ENCODE measurements around the gene PCOLCE2.

Gene PCOLCE2

DNA sequence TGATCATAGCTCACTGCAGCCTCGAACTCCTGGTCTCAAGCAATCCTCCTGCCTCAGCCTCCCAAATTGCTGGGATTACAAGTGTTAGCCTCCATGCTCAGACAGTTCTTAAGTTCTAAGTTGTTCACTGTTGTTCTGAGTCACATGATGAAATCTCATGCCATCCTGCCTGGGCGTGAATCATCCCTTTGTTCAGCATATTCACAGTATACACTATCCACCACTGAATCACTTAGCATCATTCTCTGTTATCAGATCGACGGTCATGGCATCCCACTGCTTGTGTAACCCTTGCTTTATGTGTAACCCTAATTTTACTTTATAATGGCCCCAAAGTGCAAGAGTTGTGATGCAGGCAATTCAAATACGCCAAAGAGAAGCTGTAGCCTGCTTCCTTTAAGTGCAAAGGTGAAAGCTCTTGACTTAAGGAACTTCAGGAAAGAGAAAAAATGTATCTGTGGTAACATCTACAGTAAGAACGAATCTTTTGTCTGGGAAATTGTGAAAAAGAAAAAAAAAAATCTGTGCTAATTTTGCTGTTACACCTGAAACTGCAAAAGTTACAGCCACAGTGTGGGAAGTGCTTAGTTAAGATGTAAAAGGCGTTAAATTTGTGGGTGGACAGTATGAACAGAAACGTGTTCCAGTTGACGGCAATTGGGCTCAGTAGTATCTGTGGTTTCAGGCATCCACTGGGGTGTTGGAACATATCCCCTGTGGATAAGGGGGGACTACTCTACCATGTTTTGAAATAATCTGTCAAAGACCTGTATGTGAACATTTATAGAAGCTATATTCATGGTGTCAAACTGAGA is 80.6 kb downstream of the PCOLCE2 start:
- no peak for DNase-seq

DNA sequence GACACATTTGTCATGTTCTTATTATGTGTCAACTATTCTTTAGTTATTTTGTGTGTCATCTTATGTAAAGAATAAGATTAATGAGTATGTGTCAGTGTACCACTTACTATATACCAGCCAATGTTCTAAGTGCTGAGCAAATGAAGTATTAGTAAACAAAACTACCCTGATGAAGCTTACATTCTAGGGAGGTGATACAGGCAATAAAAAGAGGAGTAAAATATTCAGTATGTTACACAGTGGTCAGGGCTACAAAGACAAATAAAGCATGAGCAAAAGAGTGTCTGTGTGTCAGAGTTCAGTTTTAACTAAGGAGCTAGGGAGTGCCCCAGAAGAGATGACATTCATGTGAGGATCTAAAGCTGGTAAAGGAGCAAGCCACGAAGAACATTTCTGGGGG is 86.0 kb downstream of the PCOLCE2 start:
- DNase-seq: no peak

DNA sequence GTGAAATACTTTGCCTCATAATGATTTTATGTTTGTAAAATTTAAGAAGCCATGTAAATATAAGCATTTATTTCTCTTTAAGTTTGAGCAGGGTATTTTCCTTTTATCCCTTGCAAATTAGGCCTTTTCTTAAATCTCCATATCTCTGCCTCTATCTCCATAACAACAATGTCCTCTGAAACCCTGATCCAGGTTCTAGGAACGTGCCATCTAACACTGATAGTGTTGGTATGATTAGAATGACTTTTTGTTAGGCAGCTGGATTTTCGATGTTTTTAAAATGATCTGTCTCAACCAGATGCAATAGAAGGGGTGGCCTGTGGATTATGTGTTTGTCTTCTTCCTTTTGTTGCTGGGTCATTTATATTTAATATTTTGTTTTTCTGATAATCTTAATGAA is 87.1 kb downstream of the PCOLCE2 start:
- DNase-seq: no peak

DNA sequence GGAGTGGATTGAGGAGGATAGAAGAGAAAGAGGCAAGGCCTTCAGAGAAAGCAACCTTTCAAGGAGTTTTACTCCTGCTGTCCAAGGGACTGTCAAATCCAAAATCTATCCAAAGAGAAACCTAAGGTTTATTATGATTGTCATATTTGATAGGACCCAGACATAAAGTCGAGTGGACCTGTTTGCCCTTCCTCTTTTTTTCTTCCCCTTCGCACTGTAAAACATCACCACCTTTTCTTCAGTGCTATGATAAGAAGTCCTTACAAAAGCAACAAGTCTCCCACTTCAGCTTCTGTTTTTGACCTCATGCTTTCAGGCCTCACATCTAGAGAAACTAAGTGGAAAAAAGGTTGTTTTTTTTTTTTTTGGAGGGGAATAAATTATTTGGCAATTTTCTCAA is 92.1 kb downstream of the PCOLCE2 start:
- DNase-seq: no peak

DNA sequence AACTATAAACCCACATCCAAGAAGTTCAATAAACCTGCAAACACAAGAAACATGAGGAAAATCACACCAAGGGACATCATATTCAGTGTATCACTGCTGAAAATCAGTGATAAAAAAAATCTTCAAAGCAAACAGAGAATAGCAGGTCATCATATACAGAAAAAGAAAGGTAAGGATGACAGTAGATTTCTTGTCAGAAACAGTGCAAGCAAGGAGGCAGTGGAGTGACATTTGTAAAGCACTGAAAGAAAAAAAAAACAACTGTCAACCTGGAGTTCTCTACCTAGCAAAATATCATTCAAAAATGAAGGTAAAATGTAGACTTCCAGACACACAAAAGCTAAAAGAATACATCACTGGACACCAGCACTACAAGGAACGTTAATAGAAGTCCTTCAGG is 93.6 kb downstream of the PCOLCE2 start:
- DNase-seq: no peak

DNA sequence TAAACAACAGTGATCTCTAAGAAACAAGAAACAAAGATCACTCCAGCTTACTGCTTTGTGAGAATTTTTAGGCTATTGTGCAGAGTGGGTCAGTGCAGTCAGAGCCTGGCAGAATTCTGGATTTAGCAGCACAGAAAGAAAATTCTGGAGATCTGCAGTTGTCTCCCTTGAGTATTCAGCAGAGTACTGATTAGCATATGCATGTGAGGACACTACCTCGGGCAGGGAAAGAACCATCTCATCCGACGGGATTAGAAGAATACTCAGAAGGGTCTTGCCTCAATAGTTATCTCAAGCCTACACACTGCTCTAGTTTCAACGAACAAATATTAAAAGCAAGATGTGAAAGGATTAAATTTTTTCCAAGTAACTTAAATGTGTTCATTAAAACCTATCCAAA is 94.4 kb downstream of the PCOLCE2 start:
- DNase-seq: no peak

DNA sequence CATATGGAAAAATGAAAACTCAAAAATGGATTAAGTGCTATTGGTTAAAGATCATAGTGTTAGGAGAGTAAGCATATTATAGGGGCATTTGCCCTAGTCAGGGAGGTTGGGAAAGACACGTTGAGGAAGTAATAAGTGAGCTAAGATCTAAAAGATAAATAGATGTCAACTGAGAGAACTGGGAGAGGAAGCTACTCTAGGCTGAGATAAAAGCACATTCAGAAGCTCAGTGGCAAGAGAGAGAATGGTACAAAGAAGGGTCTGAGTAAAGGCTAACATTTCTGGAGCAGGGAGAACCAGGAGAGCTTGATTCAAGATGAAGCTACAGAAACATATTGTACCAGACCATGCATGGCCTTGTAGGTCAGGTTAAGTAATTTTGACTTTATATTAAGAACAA is 101.2 kb downstream of the PCOLCE2 start:
- no peak for DNase-seq

DNA sequence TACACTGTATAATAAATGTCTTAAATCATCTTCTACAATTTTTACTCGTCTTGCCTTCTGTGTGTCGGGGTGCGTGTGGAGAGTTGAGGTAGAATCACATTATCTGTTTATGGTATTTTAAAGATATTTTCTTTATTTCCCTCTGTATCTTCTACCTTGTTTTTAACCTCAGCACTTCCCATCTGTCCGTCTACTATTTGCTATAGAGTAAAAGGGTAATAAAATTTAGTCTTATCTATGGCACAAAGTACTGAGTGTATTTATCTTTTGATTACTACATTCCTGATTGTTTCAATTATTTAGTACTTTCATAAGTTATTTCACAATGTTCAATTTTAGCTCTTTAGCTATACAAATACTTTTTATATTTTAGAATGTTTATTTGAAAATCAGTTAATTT is 102.9 kb downstream of the PCOLCE2 start:
- no peak for DNase-seq

DNA sequence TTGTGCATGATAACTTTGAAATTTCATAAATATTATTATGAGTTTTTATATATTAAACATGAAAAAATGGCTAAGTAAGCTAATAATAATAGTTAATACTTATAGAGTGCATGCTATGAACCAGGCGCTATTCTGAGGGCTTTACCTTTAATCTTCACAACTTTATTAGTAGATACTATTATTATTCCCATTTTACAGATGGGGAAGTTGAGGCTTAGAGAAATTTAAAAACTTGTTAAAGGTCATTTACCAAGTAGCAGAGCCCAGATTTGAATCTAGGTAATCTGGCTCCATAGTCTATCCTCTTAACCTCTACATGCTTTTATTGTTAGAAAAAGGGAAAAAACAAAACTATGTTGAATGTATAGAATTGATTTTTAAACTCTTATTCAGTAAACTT is 104.7 kb downstream of the PCOLCE2 start:
- no peak for DNase-seq

DNA sequence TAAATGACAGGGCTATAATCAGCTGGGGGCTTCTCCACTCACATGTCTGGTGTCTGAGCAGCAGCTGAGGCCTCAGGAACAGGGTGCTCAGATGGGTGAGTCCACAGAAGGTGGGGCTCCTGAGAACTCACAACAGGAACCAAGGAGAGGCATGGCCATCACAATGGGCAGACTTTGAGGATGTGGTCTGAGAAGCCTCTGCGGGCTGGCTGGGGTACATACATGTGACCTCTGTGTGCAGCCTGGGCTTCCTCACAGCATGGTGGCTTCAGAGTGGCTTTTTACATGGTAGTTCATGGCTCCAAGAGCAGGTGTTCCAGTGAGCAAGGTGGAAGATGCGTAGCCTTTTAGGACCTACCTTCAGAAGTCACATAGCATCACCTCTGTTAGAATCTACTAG is 106.3 kb downstream of the PCOLCE2 start:
- no peak for DNase-seq

DNA sequence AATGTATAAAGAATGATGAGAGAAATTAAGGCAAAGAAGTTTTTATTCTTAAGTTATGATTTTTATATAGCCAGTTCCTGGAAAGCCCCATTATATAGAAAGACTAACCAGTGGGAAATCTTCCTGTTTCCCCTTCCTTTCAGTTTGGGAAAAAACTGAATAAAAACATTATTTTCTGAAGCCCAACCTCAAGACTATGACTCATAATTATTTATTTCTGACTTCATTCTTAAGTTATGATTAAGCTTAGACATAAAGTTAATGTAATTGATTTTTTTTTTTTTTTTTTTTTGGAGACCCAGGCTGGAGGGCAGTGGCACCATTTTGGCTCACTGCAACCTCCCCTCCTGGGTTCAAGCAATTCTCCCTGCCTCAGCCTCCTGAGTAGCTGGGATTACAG is 109.3 kb downstream of the PCOLCE2 start:
- DNase-seq: no peak

DNA sequence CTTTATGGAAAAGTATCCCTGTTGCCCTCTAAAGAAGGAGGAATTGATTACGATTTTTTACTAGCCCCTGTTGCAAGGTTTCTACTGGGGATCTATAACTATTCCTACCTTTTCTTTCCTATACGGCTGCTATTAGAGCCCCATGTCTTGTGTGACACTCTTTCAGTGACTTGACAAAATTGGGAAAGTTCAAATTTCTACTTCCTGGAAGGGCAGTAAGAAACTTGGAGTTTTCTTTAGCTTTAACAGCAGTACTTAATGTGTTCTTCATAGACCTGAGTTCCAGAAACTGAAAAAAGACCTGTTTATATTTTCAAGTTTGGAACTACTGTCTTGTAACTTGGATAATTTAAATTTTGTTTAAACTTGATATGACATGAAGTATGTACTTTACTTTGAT is 110.3 kb downstream of the PCOLCE2 start:
- no peak for DNase-seq

DNA sequence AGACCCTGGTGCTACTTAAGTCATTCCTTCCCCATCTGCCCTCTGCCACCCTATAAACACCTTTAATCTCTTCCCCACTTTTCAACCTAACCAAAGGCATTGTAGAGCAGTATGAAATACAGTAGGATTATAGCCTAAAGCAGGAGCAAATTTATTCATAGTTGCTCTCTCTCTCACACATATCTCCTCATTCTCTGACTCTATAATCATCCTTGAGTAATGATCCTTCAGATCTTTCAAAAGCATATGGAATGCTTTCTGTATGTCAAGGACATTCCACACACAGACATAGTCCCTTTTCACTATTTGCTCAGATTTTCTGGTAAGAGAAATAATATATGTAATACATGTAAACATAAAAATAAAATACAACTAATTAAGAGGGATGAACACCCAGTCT is 111.0 kb downstream of the PCOLCE2 start:
- no peak for DNase-seq

DNA sequence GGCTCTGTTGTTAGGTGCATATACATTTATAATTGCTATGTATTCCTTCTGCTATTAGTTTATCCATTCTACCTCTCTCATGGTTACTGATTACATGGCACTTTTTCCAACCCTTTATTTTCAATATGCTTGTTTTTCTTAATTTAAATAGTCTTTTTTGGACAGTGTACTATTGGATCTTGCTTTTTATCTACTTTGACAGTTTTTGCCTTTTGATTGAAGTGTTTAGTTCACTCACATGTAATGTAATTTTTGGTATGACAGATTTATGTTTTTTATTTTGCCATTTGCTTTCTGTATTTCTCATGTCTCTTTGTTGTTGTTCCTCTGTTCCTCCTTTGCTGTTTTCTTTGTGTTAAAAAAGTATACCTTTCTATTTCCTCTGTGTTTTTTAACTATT is 120.5 kb downstream of the PCOLCE2 start:
- no peak for DNase-seq

All from T-helper 9 cell (primary cell).